GM23248 (cell line): ENCODE data around the gene TMEM178B. TPM values are rescaled to one million over a fixed set of nuclear protein-coding genes. Genes with fewer than 3 reads are reported as not detected.

Experiments used
- DNase-seq: peaks from one replicate; pipeline ENCODE4 v3.0.0-alpha.2; 2015
- H2AFZ ChIP-seq: fragments of 200-600 bp; sonication (generic); 2 replicates; pipeline ENCODE4 v1.6.1; 2016; ENCODE audit warnings: antibody characterized with exemption
- H3F3A ChIP-seq: fragments of 200-600 bp; sonication (generic); 2 replicates; pipeline ENCODE4 v1.6.1; 2016; ENCODE audit warnings: mild to moderate bottlenecking, antibody characterized with exemption, mixed run types; ENCODE audit not compliant: insufficient read depth
- H3K27ac ChIP-seq: fragments of 200-600 bp; sonication (generic); 2 replicates; pipeline ENCODE4 v1.5.1; 2016; ENCODE audit warnings: mild to moderate bottlenecking
- H3K27me3 ChIP-seq: fragments of 200-600 bp; sonication (generic); replicated peaks from 2 replicates; pipeline ENCODE4 v1.6.1; 2016; ENCODE audit warnings: mild to moderate bottlenecking; ENCODE audit not compliant: insufficient read depth
- H3K36me3 ChIP-seq: fragments of 200-600 bp; sonication (generic); 2 replicates; pipeline ENCODE4 v1.6.1; 2016; ENCODE audit warnings: low read depth, mild to moderate bottlenecking
- H3K4me1 ChIP-seq: fragments of 200-600 bp; sonication (generic); 2 replicates; pipeline ENCODE4 v1.6.1; 2016; ENCODE audit warnings: mild to moderate bottlenecking; ENCODE audit not compliant: insufficient read depth
- H3K4me2 ChIP-seq: fragments of 200-600 bp; sonication (generic); one replicate; pipeline ENCODE4 v1.6.1; 2016; ENCODE audit warnings: mild to moderate bottlenecking; ENCODE audit not compliant: unreplicated experiment
- H3K4me3 ChIP-seq: fragments of 200-600 bp; sonication (generic); 2 replicates; pipeline ENCODE4 v1.5.1; 2016; ENCODE audit warnings: mild to moderate bottlenecking
- H3K79me2 ChIP-seq: fragments of 200-600 bp; sonication (generic); 2 replicates; pipeline ENCODE4 v1.6.1; 2016; ENCODE audit warnings: mild to moderate bottlenecking; ENCODE audit not compliant: insufficient read depth
- H3K9ac ChIP-seq: fragments of 200-600 bp; sonication (generic); 2 replicates; pipeline ENCODE4 v1.6.1; 2016; ENCODE audit warnings: mild to moderate bottlenecking
- H3K9me2 ChIP-seq: fragments of 200-600 bp; sonication (generic); 2 replicates; pipeline ENCODE4 v1.6.1; 2016; ENCODE audit warnings: mixed run types, mild to moderate bottlenecking, moderate library complexity; ENCODE audit not compliant: insufficient read depth
- H3K9me3 ChIP-seq: fragments of 200-600 bp; sonication (generic); one replicate; pipeline ENCODE4 v1.6.1; 2017; ENCODE audit warnings: low read depth
- H4K20me1 ChIP-seq: fragments of 200-600 bp; sonication (generic); 2 replicates; pipeline ENCODE4 v1.6.0; 2016; ENCODE audit not compliant: insufficient read depth
- EZH2 ChIP-seq: fragments of 200-600 bp; sonication (generic); IDR thresholded peaks from 2 replicates; pipeline ENCODE4 v1.6.1; 2018; ENCODE audit warnings: antibody characterized with exemption, mild to moderate bottlenecking; ENCODE audit not compliant: insufficient read depth, poor library complexity, severe bottlenecking
- EZH2phosphoT487 ChIP-seq: fragments of 200-600 bp; sonication (generic); IDR thresholded peaks from 2 replicates; pipeline ENCODE4 v1.6.1; 2018; ENCODE audit warnings: antibody characterized with exemption, moderate library complexity, mild to moderate bottlenecking, low read depth; ENCODE audit not compliant: insufficient read depth
- WGBS, 2 experiments: methylation state at CpG; one replicate each; pipeline ENCODE4 v1.1.6; 2015 to 2017; ENCODE audit warnings: low lambda C conversion rate in 2 of 2, low coverage in 1 of 2; ENCODE audit errors: missing lambda C conversion rate in 2 of 2; 5-methylcytosine and 5-hydroxymethylcytosine counted together
- in situ Hi-C: fragments of 300-500 bp; cut with MboI; formaldehyde crosslinking; loops from 2 replicates; pipeline ENCODE4 v1.15.0; 2020
- polyA plus RNA-seq: library from polyadenylated mRNA; unstranded; fragments of >200 nt; fragmentation: Nextera tagmentation; extraction: Ambion mirVana; gene quantifications from 2 replicates; pipeline ENCODE4 v1.2.1, GENCODE V29; 2016
- total RNA-seq: library from RNA; depleted of rRNA; stranded (reverse); fragments of >200 nt; shearing (Covaris generic); gene quantifications from 2 replicates; pipeline ENCODE4 v1.2.3, GENCODE V29; 2014

The TMEM178B gene
- total and polyA plus RNA-seq, 2 experiments from 2014 or later, result 0.05 to 0.22 TPM

GRCh38 chr7:141456298-141456697, 382.4 kb downstream of the TMEM178B start:
- H3K9me3 ChIP-seq, result no peaks in the 10 kb centered on the region
- H3K4me3 ChIP-seq, result no peak overlapping the region
- H3K4me2 ChIP-seq, result no peak overlapping the region
- H2AFZ ChIP-seq, result no peak overlapping the region
- no peaks in the 10 kb centered on the region for H3K27me3 ChIP-seq
- no peaks in the 10 kb centered on the region for H3K79me2 ChIP-seq
- TF ChIP-seq EZH2phosphoT487 (no peak), EZH2 (no peak)
- H3K36me3 ChIP-seq, result no peaks in the 10 kb centered on the region
- DNase-seq, result no peak
- no peak overlapping the region for H3K27ac ChIP-seq
- H4K20me1 ChIP-seq, result no peaks in the 10 kb centered on the region
- H3K4me1 ChIP-seq, result no peaks in the 10 kb centered on the region
- no peak overlapping the region for H3K9ac ChIP-seq
- H3K9me2 ChIP-seq, result no peaks in the 10 kb centered on the region
- in situ Hi-C loops, result no loop called here
- WGBS, 2 experiments, result 30 to 36% methylated on average over 2 of the region's 2 CpGs
- H3F3A ChIP-seq, result no peaks in the 10 kb centered on the region

DNA sequence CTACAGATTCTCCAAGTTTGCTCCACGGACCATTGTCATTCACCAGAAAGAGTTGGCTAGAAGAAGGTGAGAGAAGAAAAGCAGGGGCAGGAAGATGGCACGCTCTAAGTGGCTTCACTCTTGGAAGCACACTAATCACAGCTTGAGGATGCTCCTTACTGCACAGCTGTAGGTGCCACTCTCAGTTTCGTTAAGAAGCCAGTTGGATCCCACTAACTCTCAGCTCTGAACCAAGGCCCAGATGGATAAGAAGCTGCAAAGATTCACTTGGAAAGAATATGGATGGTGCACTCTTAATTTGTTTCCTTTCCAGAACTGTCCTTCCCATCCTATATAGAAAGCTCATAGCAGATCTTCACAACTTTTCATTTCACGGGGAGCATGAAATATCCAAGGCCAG, 382.8 kb downstream of the TMEM178B start:
- Histone ChIP-seq H3K27me3 (no peaks in the 10 kb centered on the region), H4K20me1 (no peaks in the 10 kb centered on the region), H3F3A (no peaks in the 10 kb centered on the region), H3K9me3 (no peaks in the 10 kb centered on the region), H3K9ac (no peak overlapping the region), H3K4me2 (no peak overlapping the region), H3K27ac (no peak overlapping the region), H3K9me2 (no peaks in the 10 kb centered on the region), H3K79me2 (no peaks in the 10 kb centered on the region), H2AFZ (no peak overlapping the region), H3K4me1 (no peaks in the 10 kb centered on the region), H3K4me3 (no peak overlapping the region), H3K36me3 (no peaks in the 10 kb centered on the region)
- no peak for DNase-seq
- in situ Hi-C loops, result no loop called here
- TF ChIP-seq EZH2 (no peak), EZH2phosphoT487 (no peak)
- 8 to 14% methylated on average over 4 of the region's 4 CpGs for WGBS, 2 experiments

DNA sequence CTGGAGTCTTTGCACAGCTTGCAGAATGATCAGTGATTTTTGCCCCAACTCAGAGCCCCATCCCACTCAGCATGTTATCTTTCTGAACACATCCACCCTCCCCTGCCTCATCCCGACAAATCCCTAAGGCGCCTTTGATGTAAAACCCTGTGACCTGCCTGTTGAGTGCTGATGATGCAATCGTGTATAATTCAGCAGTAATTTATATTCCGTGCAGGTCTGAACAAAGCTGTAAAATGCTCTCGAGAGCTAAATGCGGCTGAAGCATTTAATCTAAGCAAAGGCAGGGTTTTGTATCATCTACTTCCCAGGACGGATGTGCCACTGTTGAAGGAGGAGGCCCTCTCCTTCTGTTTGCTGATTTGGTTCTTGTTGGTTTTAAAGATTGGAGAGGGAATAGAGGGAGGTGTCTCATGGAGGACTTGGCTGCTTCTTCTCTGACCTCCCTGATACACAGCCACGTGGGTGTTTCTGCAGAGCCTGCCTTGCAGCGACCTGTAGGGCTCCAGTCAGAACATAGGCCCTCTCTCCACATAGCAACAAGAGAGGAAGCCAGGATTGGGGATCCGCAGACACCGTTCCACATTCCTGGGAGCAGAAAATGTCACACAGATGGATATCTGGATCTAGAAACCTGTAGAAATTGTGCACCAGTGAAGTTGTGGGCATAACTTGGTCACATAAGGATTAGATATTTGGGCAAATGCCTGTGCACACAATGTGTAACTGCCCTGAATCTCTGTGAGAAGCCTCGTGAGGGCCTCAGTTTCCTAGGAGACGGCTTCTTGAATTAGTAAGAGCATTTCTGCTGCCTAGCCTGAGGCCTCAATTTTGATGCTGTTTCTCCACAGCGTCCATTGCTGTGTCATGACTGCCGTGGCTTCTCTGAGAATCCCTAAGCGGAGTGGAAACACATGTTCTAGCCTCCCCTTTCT, 387.2 kb downstream of the TMEM178B start:
- Histone ChIP-seq H3F3A (no peaks in the 10 kb centered on the region), H3K36me3 (no peaks in the 10 kb centered on the region), H3K4me3 (no peak overlapping the region), H3K27ac (no peak overlapping the region), H3K79me2 (no peaks in the 10 kb centered on the region), H3K4me2 (no peak overlapping the region), H2AFZ (no peak overlapping the region), H3K9me2 (no peaks in the 10 kb centered on the region), H4K20me1 (no peaks in the 10 kb centered on the region), H3K9me3 (no peaks in the 10 kb centered on the region), H3K9ac (no peak overlapping the region), H3K27me3 (no peaks in the 10 kb centered on the region), H3K4me1 (no peaks in the 10 kb centered on the region)
- WGBS, 2 experiments, result 10 to 12% methylated on average over 16 of the region's 16 CpGs
- peak; percentile 7 for DNase-seq
- in situ Hi-C loops, result no loop called here
- no peak for TF ChIP-seq EZH2phosphoT487
- TF ChIP-seq EZH2, result no peak

- 25 to 31% methylated on average over 6 of the region's 6 CpGs for WGBS, 2 experiments
These were observed 388.1 kb downstream of the TMEM178B start for GRCh38 chr7:141461924-141462323.

More at GRCh38 chr7:141461924-141462323, 388.1 kb downstream of the TMEM178B start:
- H2AFZ ChIP-seq, result no peak overlapping the region
- no peak for DNase-seq
- no peaks in the 10 kb centered on the region for H3K27me3 ChIP-seq
- no peak overlapping the region for H3K4me3 ChIP-seq
- TF ChIP-seq EZH2, result no peak
- H3K4me1 ChIP-seq, result no peaks in the 10 kb centered on the region
- no peaks in the 10 kb centered on the region for H3K9me3 ChIP-seq
- H3K27ac ChIP-seq, result no peak overlapping the region
- no peak overlapping the region for H3K9ac ChIP-seq
- H3K36me3 ChIP-seq, result no peaks in the 10 kb centered on the region
- no peaks in the 10 kb centered on the region for H3K9me2 ChIP-seq
- no peaks in the 10 kb centered on the region for H4K20me1 ChIP-seq
- H3K4me2 ChIP-seq, result no peak overlapping the region
- H3F3A ChIP-seq, result no peaks in the 10 kb centered on the region
- H3K79me2 ChIP-seq, result no peaks in the 10 kb centered on the region
- in situ Hi-C loops, result no loop called here
